H9 (cell line): Measurements from ENCODE around the gene TEX22. TPM values are rescaled to one million over a fixed set of nuclear protein-coding genes. Genes with fewer than 3 reads are reported as not detected.

ENCODE experiments used
- DNase-seq: peaks from one replicate; pipeline ENCODE4 v3.0.0-alpha.2; 2017
- H2AFZ ChIP-seq: one replicate; pipeline ENCODE4 v1.6.1; 2013; ENCODE audit warnings: mild to moderate bottlenecking, low read length, control low read depth, moderate library complexity
- H2AK5ac ChIP-seq: 2 replicates; pipeline ENCODE4 v1.6.1; 2013; ENCODE audit warnings: low read length, control low read depth, mixed read lengths; ENCODE audit not compliant: insufficient read length
- H2BK120ac ChIP-seq: one replicate; pipeline ENCODE4 v1.6.1; 2013; ENCODE audit warnings: low read depth, mild to moderate bottlenecking, low read length, control low read depth, inconsistent platforms; ENCODE audit not compliant: poor library complexity, severe bottlenecking
- H2BK12ac ChIP-seq: 2 replicates; pipeline ENCODE4 v1.6.1; 2013; ENCODE audit warnings: low read length, control low read depth, mixed read lengths, low read depth; ENCODE audit not compliant: insufficient read length
- H2BK15ac ChIP-seq: 2 replicates; pipeline ENCODE4 v1.6.1; 2013; ENCODE audit warnings: low read depth, low read length, control low read depth
- H2BK20ac ChIP-seq: one replicate; pipeline ENCODE4 v1.6.1; 2013; ENCODE audit warnings: low read depth, mild to moderate bottlenecking, low read length, control low read depth, inconsistent platforms; ENCODE audit not compliant: poor library complexity, severe bottlenecking
- H2BK5ac ChIP-seq: 2 replicates; pipeline ENCODE4 v1.6.1; 2013; ENCODE audit warnings: low read length, control low read depth, mixed read lengths; ENCODE audit not compliant: insufficient read length
- H3K14ac ChIP-seq: 2 replicates; pipeline ENCODE4 v1.6.1; 2013; ENCODE audit warnings: low read length, control low read depth; ENCODE audit not compliant: insufficient read depth
- H3K18ac ChIP-seq: 2 replicates; pipeline ENCODE4 v1.6.1; 2013; ENCODE audit warnings: low read depth, mild to moderate bottlenecking, mixed read lengths, low read length, control low read depth; ENCODE audit not compliant: insufficient read length
- H3K23ac ChIP-seq: 2 replicates; pipeline ENCODE4 v1.6.1; 2013; ENCODE audit warnings: low read length, control low read depth, mixed read lengths, low read depth; ENCODE audit not compliant: insufficient read length
- H3K23me2 ChIP-seq: 2 replicates; pipeline ENCODE4 v1.6.1; 2013; ENCODE audit warnings: low read depth, mild to moderate bottlenecking, mixed read lengths, low read length, control low read depth; ENCODE audit not compliant: insufficient read length, poor library complexity, severe bottlenecking
- H3K27ac ChIP-seq: 2 replicates; pipeline ENCODE4 v1.5.1; 2013; ENCODE audit warnings: low read length, control low read depth, mixed read lengths, low read depth; ENCODE audit not compliant: insufficient read length
- H3K27me3 ChIP-seq: 2 replicates; pipeline ENCODE4 v1.6.1; 2013; ENCODE audit warnings: low read length, control low read depth, inconsistent platforms; ENCODE audit not compliant: insufficient read depth
- H3K4ac ChIP-seq: 2 replicates; pipeline ENCODE4 v1.6.1; 2013; ENCODE audit warnings: low read depth, mild to moderate bottlenecking, control low read depth, inconsistent platforms, low read length, moderate library complexity
- H3K4me1 ChIP-seq: 2 replicates; pipeline ENCODE4 v1.6.1; 2013; ENCODE audit warnings: low read length, control low read depth, inconsistent platforms; ENCODE audit not compliant: insufficient read depth
- H3K4me2 ChIP-seq: 2 replicates; pipeline ENCODE4 v1.6.1; 2013; ENCODE audit warnings: low read length, control low read depth, mixed read lengths; ENCODE audit not compliant: insufficient read length, insufficient read depth
- H3K56ac ChIP-seq: 2 replicates; pipeline ENCODE4 v1.6.1; 2013; ENCODE audit warnings: low read depth, mild to moderate bottlenecking, mixed read lengths, low read length, control low read depth; ENCODE audit not compliant: insufficient read length
- H3K79me1 ChIP-seq: 2 replicates; pipeline ENCODE4 v1.6.1; 2013; ENCODE audit warnings: low read depth, mild to moderate bottlenecking, moderate library complexity, low read length, control low read depth, inconsistent platforms; ENCODE audit not compliant: insufficient read depth, poor library complexity, severe bottlenecking
- H3K79me2 ChIP-seq: 2 replicates; pipeline ENCODE4 v1.6.1; 2013; ENCODE audit warnings: low read length, control low read depth, inconsistent platforms; ENCODE audit not compliant: insufficient read depth
- H3K9ac ChIP-seq: 2 replicates; pipeline ENCODE4 v1.6.1; 2013; ENCODE audit warnings: low read length, control low read depth, mixed read lengths; ENCODE audit not compliant: insufficient read length; ENCODE audit errors: extremely low read depth
- H3K9me3 ChIP-seq: one replicate; pipeline ENCODE4 v1.6.1; 2013; ENCODE audit warnings: low read depth, low read length, inconsistent platforms; ENCODE audit not compliant: control insufficient read depth
- H3T11ph ChIP-seq: one replicate; pipeline ENCODE4 v1.6.1; 2013; ENCODE audit warnings: mild to moderate bottlenecking, low read length, control low read depth, inconsistent platforms
- H4K20me1 ChIP-seq: one replicate; pipeline ENCODE4 v1.6.1; 2013; ENCODE audit not compliant: control insufficient read depth, insufficient read length, insufficient read depth
- H4K5ac ChIP-seq: 2 replicates; pipeline ENCODE4 v1.6.1; 2013; ENCODE audit warnings: low read depth, mild to moderate bottlenecking, mixed read lengths, low read length, control low read depth; ENCODE audit not compliant: insufficient read length
- H4K8ac ChIP-seq: replicated peaks from 2 replicates; pipeline ENCODE4 v1.6.1; 2013; ENCODE audit warnings: low read length, control low read depth, mixed read lengths, low read depth; ENCODE audit not compliant: insufficient read length
- H4K91ac ChIP-seq: 2 replicates; pipeline ENCODE4 v1.6.1; 2013; ENCODE audit warnings: low read depth, mild to moderate bottlenecking, moderate library complexity, mixed read lengths, low read length, control low read depth; ENCODE audit not compliant: insufficient read length
- H3K27ac Mint-ChIP-seq, 3 experiments: 2 replicates in 2 of 3; 3 replicates in 1 of 3; pipeline ENCODE4 v1.8.0; 2020 to 2021; ENCODE audit warnings: mixed read lengths in 3 of 3, mild to moderate bottlenecking in 1 of 3, moderate library complexity in 1 of 3
- H3K27me3 Mint-ChIP-seq: 2 replicates; pipeline ENCODE4 v1.8.0; 2021; ENCODE audit warnings: low read depth, mild to moderate bottlenecking, moderate library complexity, mixed read lengths
- H3K36me3 Mint-ChIP-seq, 3 experiments: 2 replicates in 2 of 3; 3 replicates in 1 of 3; pipeline ENCODE4 v1.8.0; 2020 to 2021; ENCODE audit warnings: low read depth in 3 of 3, mixed read lengths in 3 of 3; ENCODE audit not compliant: insufficient read depth in 1 of 3
- H3K4me1 Mint-ChIP-seq, 2 experiments: 2 replicates each; pipeline ENCODE4 v1.8.0; 2020; ENCODE audit warnings: mixed read lengths in 2 of 2
- H3K4me3 Mint-ChIP-seq, 2 experiments: 2 replicates in 1 of 2; 3 replicates in 1 of 2; pipeline ENCODE4 v1.8.0; 2020 to 2021; ENCODE audit warnings: mild to moderate bottlenecking in 2 of 2, mixed read lengths in 2 of 2, moderate library complexity in 1 of 2
- H3K9me3 Mint-ChIP-seq, 2 experiments: 2 replicates in 1 of 2; 3 replicates in 1 of 2; pipeline ENCODE4 v1.8.0; 2020; ENCODE audit warnings: mild to moderate bottlenecking in 2 of 2, mixed read lengths in 2 of 2, moderate library complexity in 1 of 2
- CTCF ChIP-seq: fragments of 200-600 bp; sonication (generic); conservative IDR thresholded peaks from 3 replicates; pipeline ENCODE4 v1.8.0; 2021; ENCODE audit warnings: antibody characterized with exemption, mild to moderate bottlenecking
- WGBS: extraction: QIAGEN DNeasy Blood & Tissue Kit; methylation state at CpG from one replicate; pipeline ENCODE4 v1.1.7; 2013; ENCODE audit warnings: missing lambda C conversion rate, low lambda C conversion rate, mixed read lengths; ENCODE audit not compliant: insufficient read length; ENCODE audit errors: extremely low coverage; 5-methylcytosine and 5-hydroxymethylcytosine counted together
- total RNA-seq: library from RNA; stranded (reverse); gene quantifications from 2 replicates; pipeline ENCODE4 v1.2.1, GENCODE V29; 2021

The TEX22 gene
- total RNA-seq, 1 experiment from 2014 or later = 0.83 TPM

GRCh38 chr14:105351410-105351809, 46.9 kb upstream of the TEX22 start:
- no peak for TF ChIP-seq CTCF
- Histone ChIP-seq H3T11ph (no peak overlapping the region), H3K27ac (no peak overlapping the region), H2BK12ac (no peak overlapping the region), H3K14ac (no peak overlapping the region), H2BK5ac (no peak overlapping the region), H3K4ac (no peak overlapping the region), H2AFZ (no peak overlapping the region), H4K5ac (no peak overlapping the region), H2BK20ac (no peak overlapping the region), H2BK120ac (no peak overlapping the region), H3K9me3 (no peaks in the 10 kb centered on the region), H3K9ac (no peak overlapping the region), H3K79me2 (no peaks in the 10 kb centered on the region; the same call in 1 of the 2 replicates), H3K23me2 (no peaks in the 10 kb centered on the region), H4K91ac (no peak overlapping the region), H2BK15ac (no peak overlapping the region), H3K4me1 (no peaks in the 10 kb centered on the region), H2AK5ac (no peak overlapping the region), H4K20me1 (no peaks in the 10 kb centered on the region), H3K18ac (no peak overlapping the region), H3K4me2 (no peak overlapping the region), H3K79me1 (no peaks in the 10 kb centered on the region), H3K56ac (no peak overlapping the region), H3K23ac (no peak overlapping the region), H4K8ac (no peak overlapping the region), H3K27me3 (no peaks in the 10 kb centered on the region)
- Mint-ChIP-seq H3K9me3 (no peaks in the 10 kb centered on the region), H3K4me3 (no peak overlapping the region), H3K27me3 (no peaks in the 10 kb centered on the region), H3K36me3 (peaks cover 0 to 7% (median 0%) of the 10 kb centered on the region in 3 experiments; a peak in 3 of 7 replicates), H3K27ac (no peak overlapping the region; a peak in 1 of 7 replicates), H3K4me1 (peaks cover 5 to 10% of the 10 kb centered on the region in 2 experiments)
- WGBS = no CpG with 5 or more reads among the region's 3 CpGs
- no peak for DNase-seq
